Measurements from ENCODE around the gene CDH4.

Gene CDH4

GRCh38 chr20:61565791-61566190, 313.7 kb downstream of the CDH4 start:
- Histone ChIP-seq H2AFZ (ENCODE audit: low read depth, low read length, severe bottlenecking) (no peak overlapping the region), H3K9me2 (replicated peaks; ENCODE audit: insufficient read depth, low read length) (no peaks in the 10 kb centered on the region), H3K36me3 (ENCODE audit: low read length) (no peaks in the 10 kb centered on the region), H3K79me2 (ENCODE audit: insufficient read depth, low read length) (no peaks in the 10 kb centered on the region), H3K27me3 (ENCODE audit: low read length) (no peaks in the 10 kb centered on the region), H4K20me1 (ENCODE audit: low read depth, low read length) (no peaks in the 10 kb centered on the region), H3K9ac (ENCODE audit: low read length) (no peak overlapping the region), H3K9me3 (ENCODE audit: insufficient read depth, low read length) (no peaks in the 10 kb centered on the region), H3K27ac (ENCODE audit: low read depth, low read length) (no peak overlapping the region), H3K4me2 (ENCODE audit: low read depth, low read length, poor library complexity, severe bottlenecking) (no peak overlapping the region), H3K4me3 (ENCODE audit: insufficient read depth, low read length, poor library complexity, severe bottlenecking) (no peak overlapping the region), H3F3A (ENCODE audit: insufficient read depth) (no peaks in the 10 kb centered on the region)
- TF ChIP-seq CTCF (IDR thresholded peaks at IDR 0.05; ENCODE audit: insufficient read depth, low read length, poor library complexity, severe bottlenecking) (no peak), EZH2phosphoT487 (conservative IDR thresholded peaks at IDR 0.05; ENCODE audit: low read length) (no peak)

- no peak for TF ChIP-seq EZH2phosphoT487 (conservative IDR thresholded peaks at IDR 0.05; ENCODE audit: low read length)
- no peak for TF ChIP-seq CTCF (IDR thresholded peaks at IDR 0.05; ENCODE audit: insufficient read depth, low read length, poor library complexity, severe bottlenecking)
- no peaks in the 10 kb centered on the region for H3F3A ChIP-seq (ENCODE audit: insufficient read depth)
Measured at GRCh38 chr20:61566691-61567090, 314.6 kb downstream of the CDH4 start.

GRCh38 chr20:61567204-61567603, 315.1 kb downstream of the CDH4 start:
- H3K9me2 ChIP-seq (replicated peaks; ENCODE audit: insufficient read depth, low read length): no peaks in the 10 kb centered on the region
- H3K9ac ChIP-seq (ENCODE audit: low read length): no peak overlapping the region
- H4K20me1 ChIP-seq (ENCODE audit: low read depth, low read length): no peaks in the 10 kb centered on the region
- no peaks in the 10 kb centered on the region for H3K79me2 ChIP-seq (ENCODE audit: insufficient read depth, low read length)
- H3K9me3 ChIP-seq (ENCODE audit: insufficient read depth, low read length): no peaks in the 10 kb centered on the region
- H3K4me3 ChIP-seq (ENCODE audit: insufficient read depth, low read length, poor library complexity, severe bottlenecking): no peak overlapping the region
- no peak for TF ChIP-seq EZH2phosphoT487 (conservative IDR thresholded peaks at IDR 0.05; ENCODE audit: low read length)
- no peak for TF ChIP-seq CTCF (IDR thresholded peaks at IDR 0.05; ENCODE audit: insufficient read depth, low read length, poor library complexity, severe bottlenecking)
- H3F3A ChIP-seq (ENCODE audit: insufficient read depth): no peaks in the 10 kb centered on the region
- no peak overlapping the region for H2AFZ ChIP-seq (ENCODE audit: low read depth, low read length, severe bottlenecking)
- no peak overlapping the region for H3K4me2 ChIP-seq (ENCODE audit: low read depth, low read length, poor library complexity, severe bottlenecking)
- no peaks in the 10 kb centered on the region for H3K36me3 ChIP-seq (ENCODE audit: low read length)
- no peak overlapping the region for H3K27ac ChIP-seq (ENCODE audit: low read depth, low read length)
- H3K27me3 ChIP-seq (ENCODE audit: low read length): no peaks in the 10 kb centered on the region

More at GRCh38 chr20:61566691-61567090, 314.6 kb downstream of the CDH4 start:
- Histone ChIP-seq H4K20me1 (ENCODE audit: low read depth, low read length) (no peaks in the 10 kb centered on the region), H3K27me3 (ENCODE audit: low read length) (no peaks in the 10 kb centered on the region), H3K4me3 (ENCODE audit: insufficient read depth, low read length, poor library complexity, severe bottlenecking) (no peak overlapping the region), H3K9me3 (ENCODE audit: insufficient read depth, low read length) (no peaks in the 10 kb centered on the region), H3K27ac (ENCODE audit: low read depth, low read length) (no peak overlapping the region), H3K36me3 (ENCODE audit: low read length) (no peaks in the 10 kb centered on the region), H2AFZ (ENCODE audit: low read depth, low read length, severe bottlenecking) (no peak overlapping the region), H3K4me2 (ENCODE audit: low read depth, low read length, poor library complexity, severe bottlenecking) (no peak overlapping the region), H3K9me2 (replicated peaks; ENCODE audit: insufficient read depth, low read length) (no peaks in the 10 kb centered on the region), H3K79me2 (ENCODE audit: insufficient read depth, low read length) (no peaks in the 10 kb centered on the region), H3K9ac (ENCODE audit: low read length) (no peak overlapping the region)
